GM13977 (cell line): ENCODE data around the gene ZNRF3.

Experiments
- DNase-seq: peaks from one replicate; pipeline ENCODE4 v3.0.0; 2012; ENCODE audit warnings: low spot score
- in situ Hi-C: fragments of 300-500 bp; cut with MboI; formaldehyde crosslinking; loops from one replicate; pipeline ENCODE4 v1.12.0; 2022; ENCODE audit warnings: low sequenced_read_pairs, low pct_unique_long_range_greater_than_20kb, mixed read lengths, inconsistent platforms; ENCODE audit not compliant: unreplicated experiment
- TF ChIP-seq, protein P1 (sequence below): IDR thresholded peaks from 2 replicates; pipeline ENCODE4 v1.5.1; 2012; ENCODE audit warnings: mild to moderate bottlenecking, control low read depth; ENCODE audit not compliant: insufficient read depth; ENCODE audit errors: extremely low read depth, missing control alignments

ZNRF3 gene

GRCh38 chr22:29006346-29006745 lies 123.0 kb downstream of the ZNRF3 start:
- TF ChIP-seq, protein P1, sequence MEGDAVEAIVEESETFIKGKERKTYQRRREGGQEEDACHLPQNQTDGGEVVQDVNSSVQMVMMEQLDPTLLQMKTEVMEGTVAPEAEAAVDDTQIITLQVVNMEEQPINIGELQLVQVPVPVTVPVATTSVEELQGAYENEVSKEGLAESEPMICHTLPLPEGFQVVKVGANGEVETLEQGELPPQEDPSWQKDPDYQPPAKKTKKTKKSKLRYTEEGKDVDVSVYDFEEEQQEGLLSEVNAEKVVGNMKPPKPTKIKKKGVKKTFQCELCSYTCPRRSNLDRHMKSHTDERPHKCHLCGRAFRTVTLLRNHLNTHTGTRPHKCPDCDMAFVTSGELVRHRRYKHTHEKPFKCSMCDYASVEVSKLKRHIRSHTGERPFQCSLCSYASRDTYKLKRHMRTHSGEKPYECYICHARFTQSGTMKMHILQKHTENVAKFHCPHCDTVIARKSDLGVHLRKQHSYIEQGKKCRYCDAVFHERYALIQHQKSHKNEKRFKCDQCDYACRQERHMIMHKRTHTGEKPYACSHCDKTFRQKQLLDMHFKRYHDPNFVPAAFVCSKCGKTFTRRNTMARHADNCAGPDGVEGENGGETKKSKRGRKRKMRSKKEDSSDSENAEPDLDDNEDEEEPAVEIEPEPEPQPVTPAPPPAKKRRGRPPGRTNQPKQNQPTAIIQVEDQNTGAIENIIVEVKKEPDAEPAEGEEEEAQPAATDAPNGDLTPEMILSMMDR, result no peak
- no peak for DNase-seq
- in situ Hi-C loops, result no loop called here

GRCh38 chr22:29009148-29009547 lies 125.8 kb downstream of the ZNRF3 start:
- TF ChIP-seq, protein P1, result no peak
- DNase-seq, result no peak
- in situ Hi-C loops, result no loop called here

DNA sequence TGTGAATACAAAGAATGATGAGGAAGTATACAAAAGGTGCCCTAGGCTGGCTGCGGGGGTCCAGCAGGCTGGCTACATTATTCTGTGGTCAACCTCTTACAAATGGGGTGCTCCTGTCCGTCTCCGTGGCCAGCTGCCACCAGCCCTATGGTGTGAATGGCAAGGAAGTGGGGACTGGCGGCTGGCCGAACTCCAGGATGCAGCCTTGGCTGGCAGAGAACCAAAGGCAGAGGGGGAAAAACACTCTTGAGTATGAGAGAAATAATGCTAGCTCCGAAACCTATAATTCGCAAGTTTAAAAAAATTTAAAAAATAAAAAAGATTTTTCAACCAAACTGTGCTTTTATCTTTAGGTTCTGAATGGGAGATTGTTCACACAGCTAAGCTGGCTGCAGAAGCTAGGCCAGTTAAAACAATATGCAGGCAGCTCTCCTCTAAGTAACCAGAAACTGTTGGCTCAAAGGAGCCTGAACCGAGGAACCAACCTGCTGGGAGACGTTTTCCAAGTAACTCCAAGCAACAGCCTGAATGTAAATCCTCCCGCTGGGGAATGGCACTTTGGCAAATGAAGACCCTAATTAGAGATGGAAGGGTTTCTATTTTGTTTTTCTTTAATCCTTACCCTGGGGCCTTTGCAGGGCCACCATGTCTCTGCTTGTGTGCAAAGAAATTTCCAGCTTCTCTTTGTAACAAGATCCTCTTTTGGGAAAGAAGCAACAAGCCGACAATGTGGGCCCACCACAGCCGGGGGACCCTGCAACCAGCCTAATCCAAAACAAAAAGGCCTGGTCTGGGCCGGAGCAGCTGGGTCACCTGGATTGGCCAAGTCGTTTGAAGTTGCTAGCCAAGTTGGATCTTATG lies 128.1 kb downstream of the ZNRF3 start:
- TF ChIP-seq, protein P1, result no peak
- in situ Hi-C loops, result no loop called here
- DNase-seq, result no peak

DNA sequence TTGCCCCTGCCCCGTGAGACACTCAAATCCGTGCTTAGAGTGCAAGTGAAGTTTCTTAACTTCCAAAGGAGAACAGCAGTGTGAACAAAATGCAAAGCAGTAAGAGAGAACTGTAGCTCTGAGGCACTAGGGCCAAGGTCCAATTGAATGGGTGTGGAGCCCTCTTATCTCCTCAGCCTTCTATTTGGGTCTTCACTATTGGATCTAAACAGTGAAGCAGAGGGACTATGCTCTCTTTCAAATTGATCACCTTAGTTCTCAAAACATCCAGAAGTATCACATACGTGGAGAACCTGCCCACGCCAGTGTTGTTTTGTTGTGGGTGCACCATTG lies 128.7 kb downstream of the ZNRF3 start:
- no peak for DNase-seq
- in situ Hi-C loops, result no loop called here

DNA sequence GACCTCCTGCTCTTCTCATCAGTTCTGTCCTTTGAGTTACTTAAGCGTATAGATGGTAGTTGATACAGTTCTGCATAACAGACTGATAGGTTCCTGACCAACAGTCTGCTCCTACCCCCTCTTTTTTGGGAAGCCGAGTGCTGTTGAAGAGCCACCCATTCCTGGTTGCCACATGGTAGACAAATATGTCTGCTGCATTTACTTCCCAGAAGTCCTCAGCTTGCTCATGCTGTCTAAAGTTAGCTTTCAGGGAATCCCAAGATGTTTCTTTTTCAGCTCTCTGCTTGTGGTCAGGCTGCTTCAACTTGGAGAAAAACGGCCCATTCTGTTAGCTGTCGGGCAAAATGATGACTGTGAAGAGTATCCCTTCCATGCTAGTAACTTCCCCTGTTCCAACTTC lies 129.6 kb downstream of the ZNRF3 start:
- no peak for DNase-seq
- TF ChIP-seq, protein P1, result no peak
- in situ Hi-C loops, result no loop called here

More for the DNA sequence above, 128.7 kb downstream of the ZNRF3 start:
- TF ChIP-seq, protein P1, result no peak

- no peak for DNase-seq
- in situ Hi-C loops, result no loop called here
- TF ChIP-seq, protein P1, result no peak
These were observed 130.9 kb downstream of the ZNRF3 start for GRCh38 chr22:29014293-29014692.
